CD4-positive, alpha-beta T cell treated with Interleukin-2 at 100 ng/mL for 4 hours (primary cell): ENCODE results near the gene TRIM23.
A peak's percentile ranks its signal among the peaks of the same experiment; 100 is the strongest.
"Not testable (repeated sequence)": the region's sequence is repeated elsewhere in the genome, so short reads cannot be mapped to it uniquely, and the experiment has no call there.

Experiments used
- DNase-seq: peaks from one replicate; pipeline ENCODE4 v3.0.0-alpha.2; 2020; ENCODE audit warnings: low spot score

The TRIM23 gene

GRCh38 chr5:65624025-65624570 lies at the start of gene TRIM23:
Gene TRIM23, minus strand, starts transcription at chr5:65624333. Its CDS starts 59 bp downstream, at chr5:65624274.
- DNase-seq, result peak; percentile 92

GRCh38 chr5:65672796-65673195 lies 48.7 kb upstream of the TRIM23 start:
- DNase-seq, result no peak

- DNase-seq, result no peak
These were observed 44.6 kb upstream of the TRIM23 start for GRCh38 chr5:65668696-65669095.

- DNase-seq, result no peak
These were observed 39.8 kb upstream of the TRIM23 start for GRCh38 chr5:65663804-65664521.

GRCh38 chr5:65654713-65655112 lies 30.6 kb upstream of the TRIM23 start:
- DNase-seq, result no peak

- DNase-seq, result no peak
These were observed 27.0 kb upstream of the TRIM23 start for GRCh38 chr5:65651144-65651543.

- DNase-seq, result no peak
These were observed 23.8 kb upstream of the TRIM23 start for GRCh38 chr5:65647941-65648340.

- DNase-seq, result no peak
These were observed 22.8 kb upstream of the TRIM23 start for GRCh38 chr5:65646938-65647337.

GRCh38 chr5:65640240-65640639 lies 16.1 kb upstream of the TRIM23 start:
- DNase-seq, result no peak

GRCh38 chr5:65630981-65631380 lies 6.8 kb upstream of the TRIM23 start:
- DNase-seq, result no peak

GRCh38 chr5:65625743-65626142 lies 1.6 kb upstream of the TRIM23 start:
- DNase-seq, result no peak

- DNase-seq, result peak; percentile 91
These were observed 730 bp upstream of the TRIM23 start, which contains the start of the genes SHLD3 and TRAPPC13 for GRCh38 chr5:65624571-65625555. Gene SHLD3, plus strand, starts transcription at chr5:65625027. Its CDS starts 4,561 bp downstream, at chr5:65629588. Gene TRAPPC13, plus strand, starts transcription at chr5:65625027. Its CDS starts 34 bp downstream, at chr5:65625061.

GRCh38 chr5:65623482-65623881 lies 651 bp downstream of the TRIM23 start:
- DNase-seq, result peak; percentile 0

GRCh38 chr5:65621961-65622360 lies 2.2 kb downstream of the TRIM23 start:
- not testable (repeated sequence) for DNase-seq

- no peak for DNase-seq
These were observed 4.1 kb downstream of the TRIM23 start for GRCh38 chr5:65620021-65620420.

GRCh38 chr5:65612298-65612907 lies 11.7 kb downstream of the TRIM23 start:
- no peak for DNase-seq

- no peak for DNase-seq
These were observed 12.6 kb downstream of the TRIM23 start for GRCh38 chr5:65611524-65611923.

- DNase-seq, result not testable (repeated sequence)
These were observed 22.4 kb downstream of the TRIM23 start for GRCh38 chr5:65601761-65602160.

GRCh38 chr5:65588694-65589093 lies 35.4 kb downstream of the TRIM23 start:
- no peak for DNase-seq

GRCh38 chr5:65577141-65577540 lies 47.0 kb downstream of the TRIM23 start:
- DNase-seq, result no peak

- no peak for DNase-seq
These were observed 53.4 kb downstream of the TRIM23 start for GRCh38 chr5:65570598-65571226.

GRCh38 chr5:65566505-65566904 lies 57.6 kb downstream of the TRIM23 start:
- no peak for DNase-seq
